GM12873 (cell line): ENCODE data around the gene PLCB1.

Experiments
- CTCF ChIP-seq: IDR thresholded peaks from 2 replicates; pipeline ENCODE4 v1.5.1; 2012; ENCODE audit warnings: low read depth, mild to moderate bottlenecking, moderate library complexity, low read length, control low read depth; ENCODE audit not compliant: insufficient read depth; ENCODE audit errors: missing control alignments

Gene PLCB1

GRCh38 chr20:8720089-8720488, 588.0 kb downstream of the PLCB1 start:
- TF ChIP-seq CTCF: no peak

- TF ChIP-seq CTCF: peak; percentile 68
Observed at GRCh38 chr20:8721098-8721497, 589.0 kb downstream of the PLCB1 start.

- TF ChIP-seq CTCF: peak; percentile 74
Observed at GRCh38 chr20:8722277-8722928, 590.3 kb downstream of the PLCB1 start.

GRCh38 chr20:8723296-8723695, 591.2 kb downstream of the PLCB1 start:
- no peak for TF ChIP-seq CTCF

GRCh38 chr20:8724884-8725283, 592.8 kb downstream of the PLCB1 start:
- no peak for TF ChIP-seq CTCF

- TF ChIP-seq CTCF: no peak
Observed at GRCh38 chr20:8726460-8726859, 594.4 kb downstream of the PLCB1 start.

GRCh38 chr20:8735014-8735413, 602.9 kb downstream of the PLCB1 start:
- TF ChIP-seq CTCF: no peak
